Osteoblast (primary cell): ENCODE measurements around the gene TMEM266. TPM values are rescaled to one million over a fixed set of nuclear protein-coding genes. Genes with fewer than 3 reads are reported as not detected.

Experiments
- DNase-seq: peaks from one replicate; pipeline ENCODE4 v3.0.0; 2011; ENCODE audit warnings: low spot score, mixed read lengths; ENCODE audit not compliant: insufficient read length; ENCODE audit errors: missing footprints
- H2AFZ ChIP-seq: 2 replicates; pipeline ENCODE4 v1.6.0; 2011; ENCODE audit warnings: mild to moderate bottlenecking, low read length
- H3K27ac ChIP-seq: 2 replicates; pipeline ENCODE4 v1.5.1; 2011; ENCODE audit warnings: mild to moderate bottlenecking, low read depth, low read length, moderate library complexity
- H3K27me3 ChIP-seq: 2 replicates; pipeline ENCODE4 v1.6.0; 2012; ENCODE audit warnings: mild to moderate bottlenecking, control low read depth, inconsistent platforms, low read length, moderate library complexity; ENCODE audit not compliant: insufficient read depth
- H3K36me3 ChIP-seq: 2 replicates; pipeline ENCODE4 v1.5.1; 2011; ENCODE audit warnings: mild to moderate bottlenecking, low read length, control low read depth, moderate library complexity; ENCODE audit not compliant: insufficient read depth
- H3K4me1 ChIP-seq: 2 replicates; pipeline ENCODE4 v1.5.1; 2011; ENCODE audit warnings: mild to moderate bottlenecking, low read length, control low read depth, moderate library complexity; ENCODE audit not compliant: insufficient read depth
- H3K4me2 ChIP-seq: 2 replicates; pipeline ENCODE4 v1.6.0; 2011; ENCODE audit warnings: mild to moderate bottlenecking, low read length; ENCODE audit not compliant: insufficient read depth
- H3K4me3 ChIP-seq: fragments of 200-600 bp; sonication (generic); 3 replicates; pipeline ENCODE4 v1.5.1; 2012; ENCODE audit warnings: mild to moderate bottlenecking, low read length, inconsistent platforms; ENCODE audit not compliant: insufficient read depth
- H3K79me2 ChIP-seq: 2 replicates; pipeline ENCODE4 v1.6.0; 2012; ENCODE audit warnings: mild to moderate bottlenecking, low read length, control low read depth, inconsistent platforms; ENCODE audit not compliant: insufficient read depth
- H3K9me3 ChIP-seq: 2 replicates; pipeline ENCODE4 v1.5.1; 2011; ENCODE audit warnings: low read depth, low read length, control low read depth
- H4K20me1 ChIP-seq: 2 replicates; pipeline ENCODE4 v1.6.0; 2012; ENCODE audit warnings: mild to moderate bottlenecking, low read length, control low read depth; ENCODE audit not compliant: insufficient read depth
- CTCF ChIP-seq: IDR thresholded peaks from 2 replicates; pipeline ENCODE4 v1.5.1; 2011; ENCODE audit warnings: mild to moderate bottlenecking, low read depth, low read length, moderate library complexity; ENCODE audit errors: extremely low read depth
- total RNA-seq: library from RNA; depleted of rRNA; stranded (reverse); fragments of >200 nt; gene quantifications from 2 replicates; pipeline ENCODE4 v1.2.3, GENCODE V29; 2012

The TMEM266 gene
- total RNA-seq, 1 donor, result not detected

- Histone ChIP-seq H3K9me3 (no peaks in the 10 kb centered on the region), H3K4me1 (peaks cover 9% of the 10 kb centered on the region), H3K27ac (no peak overlapping the region), H3K4me2 (no peak overlapping the region), H3K36me3 (no peaks in the 10 kb centered on the region), H3K4me3 (no peak overlapping the region), H2AFZ (no peak overlapping the region), H4K20me1 (no peaks in the 10 kb centered on the region), H3K79me2 (no peaks in the 10 kb centered on the region), H3K27me3 (peaks cover 90% of the 10 kb centered on the region)
- no peak for TF ChIP-seq CTCF
- DNase-seq, result no peak
Observed at GRCh38 chr15:76062286-76062685, 2.5 kb downstream of the TMEM266 start.

GRCh38 chr15:76064375-76064774, 4.6 kb downstream of the TMEM266 start:
- Histone ChIP-seq H4K20me1 (no peaks in the 10 kb centered on the region), H3K9me3 (no peaks in the 10 kb centered on the region), H3K4me2 (no peak overlapping the region), H3K36me3 (no peaks in the 10 kb centered on the region), H3K79me2 (no peaks in the 10 kb centered on the region), H2AFZ (no peak overlapping the region), H3K4me3 (no peak overlapping the region), H3K27ac (no peak overlapping the region), H3K4me1 (no peaks in the 10 kb centered on the region), H3K27me3 (peaks cover 73% of the 10 kb centered on the region)
- peak; percentile 79 for DNase-seq
- no peak for TF ChIP-seq CTCF

DNA sequence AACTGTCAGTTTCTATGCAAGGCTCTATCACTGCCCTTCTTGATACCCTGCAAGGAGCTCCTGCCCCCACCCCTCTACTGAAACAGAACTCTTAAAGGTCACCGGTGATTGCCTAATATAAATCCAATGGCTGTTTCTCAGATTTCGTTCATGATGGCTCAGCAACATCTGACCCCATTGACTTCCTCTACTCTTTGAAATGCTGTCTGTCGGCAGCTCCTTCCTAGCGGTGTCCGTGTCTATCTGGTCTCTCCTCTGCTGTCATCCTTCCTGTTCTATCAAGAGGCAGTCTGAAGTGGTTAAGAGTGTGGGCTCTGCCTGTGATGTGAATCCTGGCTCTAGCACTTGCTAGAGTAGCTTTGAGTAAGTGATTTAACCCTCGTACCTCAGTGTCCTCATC, 5.5 kb downstream of the TMEM266 start:
- no peaks in the 10 kb centered on the region for H3K9me3 ChIP-seq
- H4K20me1 ChIP-seq, result no peaks in the 10 kb centered on the region
- no peak for TF ChIP-seq CTCF
- peaks cover 75% of the 10 kb centered on the region for H3K27me3 ChIP-seq
- H3K4me2 ChIP-seq, result no peak overlapping the region
- no peaks in the 10 kb centered on the region for H3K79me2 ChIP-seq
- no peaks in the 10 kb centered on the region for H3K4me1 ChIP-seq
- no peaks in the 10 kb centered on the region for H3K36me3 ChIP-seq
- no peak overlapping the region for H2AFZ ChIP-seq
- no peak overlapping the region for H3K4me3 ChIP-seq
- DNase-seq, result no peak
- H3K27ac ChIP-seq, result no peak overlapping the region

- Histone ChIP-seq H3K27ac (no peak overlapping the region), H3K36me3 (no peaks in the 10 kb centered on the region), H4K20me1 (no peaks in the 10 kb centered on the region), H3K9me3 (no peaks in the 10 kb centered on the region), H2AFZ (no peak overlapping the region), H3K4me3 (no peak overlapping the region), H3K4me1 (no peaks in the 10 kb centered on the region), H3K4me2 (no peak overlapping the region), H3K79me2 (no peaks in the 10 kb centered on the region), H3K27me3 (peaks cover 72% of the 10 kb centered on the region)
- TF ChIP-seq CTCF, result no peak
- DNase-seq, result no peak
Observed at GRCh38 chr15:76065793-76066192, 6.0 kb downstream of the TMEM266 start.
